A549 (cell line): ENCODE measurements around the gene CABYR. TPM values are rescaled to one million over a fixed set of nuclear protein-coding genes. Genes with fewer than 3 reads are reported as not detected.

Experiments
- ATAC-seq, 2 experiments: fragments of 200-7000 bp in 1 of 2; fragments of >200 bp in 1 of 2; cut with Nextera tagmentation in 1 of 2; cut with Tn5 transposase in 1 of 2; 3 replicates each; pipeline versions ENCODE4 v1.8.0 to v1.9.1; 2018 to 2020; ENCODE audit warnings: mild to moderate bottlenecking in 1 of 2, moderate library complexity in 1 of 2
- CTCF ChIA-PET: fragments of 300-600 bp; sonication (Branson Sonifier 250); formaldehyde crosslinking; extraction: SDS; loops from one replicate; lab custom pipeline; 2021; ENCODE audit warnings: antibody characterized with exemption, inconsistent platforms; lab: Yijun Ruan, JAX
- POLR2A ChIA-PET: fragments of 350-600 bp; formaldehyde crosslinking; extraction: SDS; loops from one replicate; lab custom pipeline; 2021; ENCODE audit warnings: antibody characterized with exemption, inconsistent platforms; lab: Yijun Ruan, JAX
- DNase-seq, 2 experiments: peaks; one replicate each; pipeline versions ENCODE4 v3.0.0 to v3.0.0-alpha.2; 2011 to 2016; ENCODE audit warnings: low read depth in 1 of 2, low spot score in 1 of 2
- FAIRE-seq: peaks from 2 replicates; lab custom pipeline; 2011; peaks lifted over from hg19 to GRCh38; lab: Jason Lieb, UNC
- H3K27ac ChIP-seq, 2 experiments: fragments of >200 bp; sonication (Bioruptor Twin); formaldehyde crosslinking; 3 replicates each; pipeline ENCODE4 v1.5.1; 2016 to 2017
- H3K4me1 ChIP-seq: fragments of >200 bp; sonication (Bioruptor Twin); formaldehyde crosslinking; 3 replicates; pipeline ENCODE4 v1.6.1; 2016
- H3K4me2 ChIP-seq: fragments of >200 bp; sonication (Bioruptor Twin); formaldehyde crosslinking; 3 replicates; pipeline ENCODE4 v1.6.1; 2016
- H3K4me3 ChIP-seq: fragments of >200 bp; sonication (Bioruptor Twin); formaldehyde crosslinking; 3 replicates; pipeline ENCODE4 v1.5.1; 2016
- H3K9me3 ChIP-seq: fragments of >200 bp; sonication (Bioruptor Twin); formaldehyde crosslinking; 3 replicates; pipeline ENCODE4 v1.6.1; 2016
- CHD2 ChIP-seq: fragments of 150-350 bp; IDR thresholded peaks from 2 replicates; pipeline ENCODE4 v1.6.1; 2014; ENCODE audit warnings: low read length; ENCODE audit not compliant: partially characterized antibody
- EP300 ChIP-seq, 2 experiments: fragments of >200 bp; sonication (Bioruptor Twin); formaldehyde crosslinking; IDR thresholded peaks; 2 replicates in 1 of 2; 3 replicates in 1 of 2; pipeline ENCODE4 v1.6.1; 2016 to 2017
- FOXS1 ChIP-seq: fragments of 250-450 bp; sonication (Bioruptor Pico); IDR thresholded peaks from 2 replicates; pipeline ENCODE4 v1.5.0; 2020; ENCODE audit warnings: mild to moderate bottlenecking, moderate library complexity
- GATA3 ChIP-seq: IDR thresholded peaks from 2 replicates; pipeline ENCODE4 v1.6.1; 2012; ENCODE audit warnings: borderline replicate concordance
- JUN ChIP-seq, 2 experiments: fragments of >200 bp; sonication (Bioruptor Twin); formaldehyde crosslinking; IDR thresholded peaks; 2 replicates in 1 of 2; 3 replicates in 1 of 2; pipeline ENCODE4 v1.6.1; 2016 to 2017
- JUNB ChIP-seq: fragments of >200 bp; sonication (Bioruptor Twin); formaldehyde crosslinking; IDR thresholded peaks from 2 replicates; pipeline ENCODE4 v1.6.1; 2016
- PHF8 ChIP-seq: fragments of 200-600 bp; sonication (generic); IDR thresholded peaks from 2 replicates; pipeline ENCODE4 v1.6.1; 2016; ENCODE audit warnings: low read depth, mild to moderate bottlenecking, antibody characterized with exemption, moderate library complexity, borderline replicate concordance
- POLR2A ChIP-seq: IDR thresholded peaks from 2 replicates; pipeline ENCODE4 v1.6.1; 2012; ENCODE audit warnings: mild to moderate bottlenecking, low read length
- TFCP2L1 ChIP-seq: fragments of 250-450 bp; sonication (Bioruptor Pico); IDR thresholded peaks from 2 replicates; pipeline ENCODE4 v1.5.0; 2021; ENCODE audit warnings: mild to moderate bottlenecking
- ZC3H11A ChIP-seq: fragments of 450-650 bp; IDR thresholded peaks from 2 replicates; pipeline ENCODE4 v1.6.1; 2014; ENCODE audit warnings: antibody characterized with exemption, mild to moderate bottlenecking
- ZSCAN20 ChIP-seq: fragments of 250-450 bp; sonication (Bioruptor Pico); IDR thresholded peaks from 2 replicates; pipeline ENCODE4 v1.8.0; 2022; ENCODE audit warnings: mild to moderate bottlenecking, moderate library complexity
- WGBS: methylation state at CpG from one replicate; pipeline ENCODE4 v1.1.6; 2017; ENCODE audit errors: missing lambda C conversion rate; 5-methylcytosine and 5-hydroxymethylcytosine counted together
- polyA minus RNA-seq: library from RNA; depleted of rRNA, polyadenylated mRNA; stranded (reverse); fragments of >200 nt; gene quantifications from 2 replicates; pipeline ENCODE4 v1.2.3, GENCODE V29; 2011; rRNA and poly(A)+ RNA removed
- polyA plus RNA-seq, 4 experiments: library from polyadenylated mRNA; depleted of rRNA in 3 of 4; stranded (reverse); fragments of >200 nt; fragmentation: RNase III in 1 of 4; extraction: RNeasy Plus Mini Kit Qiagen cat#74134 plus additional on column Dnase treatment in 1 of 4; gene quantifications; 2 replicates in 3 of 4; 3 replicates in 1 of 4; pipeline ENCODE4 v1.2.3, GENCODE V29; 2011 to 2017
- TF ChIP-seq, protein P1 (sequence below): IDR thresholded peaks from 2 replicates; pipeline ENCODE4 v1.6.1; 2012; ENCODE audit warnings: low read depth, borderline replicate concordance
- TF ChIP-seq, protein P2 (sequence below): IDR thresholded peaks from 2 replicates; pipeline ENCODE4 v1.6.1; 2012
- TF ChIP-seq, protein P3 (sequence below): fragments of 200-600 bp; sonication (generic); IDR thresholded peaks from 2 replicates; pipeline ENCODE4 v1.6.1; 2016; ENCODE audit warnings: antibody characterized with exemption, mild to moderate bottlenecking, moderate library complexity
- TF ChIP-seq, protein P4 (sequence below): IDR thresholded peaks from 2 replicates; pipeline ENCODE4 v1.6.1; 2012
- TF ChIP-seq, protein P5 (sequence below): fragments of >200 bp; sonication (Bioruptor Twin); formaldehyde crosslinking; IDR thresholded peaks from 3 replicates; pipeline ENCODE4 v1.6.1; 2016

The CABYR gene, protein sequence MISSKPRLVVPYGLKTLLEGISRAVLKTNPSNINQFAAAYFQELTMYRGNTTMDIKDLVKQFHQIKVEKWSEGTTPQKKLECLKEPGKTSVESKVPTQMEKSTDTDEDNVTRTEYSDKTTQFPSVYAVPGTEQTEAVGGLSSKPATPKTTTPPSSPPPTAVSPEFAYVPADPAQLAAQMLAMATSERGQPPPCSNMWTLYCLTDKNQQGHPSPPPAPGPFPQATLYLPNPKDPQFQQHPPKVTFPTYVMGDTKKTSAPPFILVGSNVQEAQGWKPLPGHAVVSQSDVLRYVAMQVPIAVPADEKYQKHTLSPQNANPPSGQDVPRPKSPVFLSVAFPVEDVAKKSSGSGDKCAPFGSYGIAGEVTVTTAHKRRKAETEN
- 22.1 and 26.8 TPM in 2 replicates for polyA plus RNA-seq (2011; rRNA removed)
- 16.1 and 17.8 TPM in 2 replicates for polyA plus RNA-seq (2012; cell fraction: cytosol; rRNA removed)
- 13.2 and 17.2 TPM in 2 replicates for polyA plus RNA-seq (2012; cell fraction: nucleus; rRNA removed)
- polyA plus RNA-seq (2017; fragmentation: RNase III; extraction: RNeasy Plus Mini Kit Qiagen cat#74134 plus additional on column Dnase treatment): 14.8 to 17.7 TPM (median 15.2 TPM) in 3 replicates
- polyA minus RNA-seq: 12.4 and 14.1 TPM in 2 replicates

DNA sequence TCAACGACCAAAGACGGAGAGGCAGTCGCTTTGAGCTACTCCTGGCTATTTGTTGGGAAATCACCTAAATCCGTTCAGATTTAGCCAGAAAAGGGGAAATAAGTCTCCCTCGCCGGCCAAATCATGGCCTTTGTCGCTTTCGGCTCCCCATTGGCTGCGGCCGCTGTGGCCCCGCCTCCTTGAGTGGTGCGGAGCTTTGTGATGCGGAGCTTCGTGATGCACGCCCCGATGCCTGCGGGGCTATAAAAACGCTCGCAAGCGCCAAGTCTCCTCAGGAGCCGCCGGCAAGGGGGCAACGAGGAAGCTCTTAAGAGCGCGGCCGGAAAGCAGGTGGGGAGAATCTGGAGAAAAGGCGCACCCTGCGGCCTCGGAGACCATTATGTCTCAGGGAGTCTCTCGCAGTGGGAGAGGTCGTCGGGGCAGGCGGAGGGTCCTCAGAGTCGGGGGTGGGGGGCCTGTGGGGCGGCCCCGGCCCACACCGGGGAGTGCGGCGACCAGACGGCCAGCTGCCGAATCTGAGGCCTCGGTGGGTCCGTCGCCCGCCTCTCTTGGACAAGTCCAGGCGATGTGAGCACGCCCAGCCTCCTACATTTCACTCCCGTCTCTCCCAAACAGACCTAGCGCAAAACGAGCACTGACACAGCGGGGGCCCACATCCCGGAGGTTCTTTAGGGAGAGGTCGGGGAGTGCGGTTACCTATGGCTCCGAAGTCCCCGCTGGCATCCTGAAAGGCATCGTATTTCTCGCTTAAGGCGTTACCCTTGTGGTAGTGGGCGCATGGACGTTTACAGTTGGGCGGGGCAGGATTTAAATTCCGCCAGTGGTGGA, at the start of gene CABYR:
CABYR (plus strand) TSS at position 274 of the 828 bp plus-strand sequence. CDS start 4,053 bp downstream, outside the sequence.
- peak within 1 kb of the TSS; percentile 66 for H3K4me2 ChIP-seq
- peak within 1 kb of the TSS; percentile 93 to 94 for H3K27ac ChIP-seq
- no peak for FAIRE-seq
- H3K9me3 ChIP-seq: no peaks in the 10 kb centered on the region
- peak; percentile 95 to 96 for ATAC-seq
- under 1% methylated on average over 32 of the region's 63 CpGs for WGBS
- TF ChIP-seq PHF8 (peak; percentile 88), ZC3H11A (no peak), JUN (IDR thresholded peaks at IDR 0.05) (peak; percentile 47 to 59; a peak in 2 of 5 replicates), TFCP2L1 (CRISPR knock-in tag) (no peak), JUNB (no peak), ZSCAN20 (no peak), FOXS1 (CRISPR knock-in tag) (no peak), EP300 (IDR thresholded peaks at IDR 0.05) (no peak), CHD2 (no peak), GATA3 (no peak), POLR2A (peak; percentile 98)
- TF ChIP-seq, protein P1, sequence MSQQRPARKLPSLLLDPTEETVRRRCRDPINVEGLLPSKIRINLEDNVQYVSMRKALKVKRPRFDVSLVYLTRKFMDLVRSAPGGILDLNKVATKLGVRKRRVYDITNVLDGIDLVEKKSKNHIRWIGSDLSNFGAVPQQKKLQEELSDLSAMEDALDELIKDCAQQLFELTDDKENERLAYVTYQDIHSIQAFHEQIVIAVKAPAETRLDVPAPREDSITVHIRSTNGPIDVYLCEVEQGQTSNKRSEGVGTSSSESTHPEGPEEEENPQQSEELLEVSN: peak; percentile 54; the same call in 1 of the 2 replicates
- TF ChIP-seq, protein P2, sequence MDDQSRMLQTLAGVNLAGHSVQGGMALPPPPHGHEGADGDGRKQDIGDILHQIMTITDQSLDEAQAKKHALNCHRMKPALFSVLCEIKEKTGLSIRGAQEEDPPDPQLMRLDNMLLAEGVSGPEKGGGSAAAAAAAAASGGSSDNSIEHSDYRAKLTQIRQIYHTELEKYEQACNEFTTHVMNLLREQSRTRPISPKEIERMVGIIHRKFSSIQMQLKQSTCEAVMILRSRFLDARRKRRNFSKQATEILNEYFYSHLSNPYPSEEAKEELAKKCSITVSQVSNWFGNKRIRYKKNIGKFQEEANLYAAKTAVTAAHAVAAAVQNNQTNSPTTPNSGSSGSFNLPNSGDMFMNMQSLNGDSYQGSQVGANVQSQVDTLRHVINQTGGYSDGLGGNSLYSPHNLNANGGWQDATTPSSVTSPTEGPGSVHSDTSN: peak; percentile 33; the same call in 1 of the 2 replicates
- TF ChIP-seq, protein P3, sequence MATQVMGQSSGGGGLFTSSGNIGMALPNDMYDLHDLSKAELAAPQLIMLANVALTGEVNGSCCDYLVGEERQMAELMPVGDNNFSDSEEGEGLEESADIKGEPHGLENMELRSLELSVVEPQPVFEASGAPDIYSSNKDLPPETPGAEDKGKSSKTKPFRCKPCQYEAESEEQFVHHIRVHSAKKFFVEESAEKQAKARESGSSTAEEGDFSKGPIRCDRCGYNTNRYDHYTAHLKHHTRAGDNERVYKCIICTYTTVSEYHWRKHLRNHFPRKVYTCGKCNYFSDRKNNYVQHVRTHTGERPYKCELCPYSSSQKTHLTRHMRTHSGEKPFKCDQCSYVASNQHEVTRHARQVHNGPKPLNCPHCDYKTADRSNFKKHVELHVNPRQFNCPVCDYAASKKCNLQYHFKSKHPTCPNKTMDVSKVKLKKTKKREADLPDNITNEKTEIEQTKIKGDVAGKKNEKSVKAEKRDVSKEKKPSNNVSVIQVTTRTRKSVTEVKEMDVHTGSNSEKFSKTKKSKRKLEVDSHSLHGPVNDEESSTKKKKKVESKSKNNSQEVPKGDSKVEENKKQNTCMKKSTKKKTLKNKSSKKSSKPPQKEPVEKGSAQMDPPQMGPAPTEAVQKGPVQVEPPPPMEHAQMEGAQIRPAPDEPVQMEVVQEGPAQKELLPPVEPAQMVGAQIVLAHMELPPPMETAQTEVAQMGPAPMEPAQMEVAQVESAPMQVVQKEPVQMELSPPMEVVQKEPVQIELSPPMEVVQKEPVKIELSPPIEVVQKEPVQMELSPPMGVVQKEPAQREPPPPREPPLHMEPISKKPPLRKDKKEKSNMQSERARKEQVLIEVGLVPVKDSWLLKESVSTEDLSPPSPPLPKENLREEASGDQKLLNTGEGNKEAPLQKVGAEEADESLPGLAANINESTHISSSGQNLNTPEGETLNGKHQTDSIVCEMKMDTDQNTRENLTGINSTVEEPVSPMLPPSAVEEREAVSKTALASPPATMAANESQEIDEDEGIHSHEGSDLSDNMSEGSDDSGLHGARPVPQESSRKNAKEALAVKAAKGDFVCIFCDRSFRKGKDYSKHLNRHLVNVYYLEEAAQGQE: peak; percentile 27; the same call in 1 of the 2 replicates
- TF ChIP-seq, protein P4, sequence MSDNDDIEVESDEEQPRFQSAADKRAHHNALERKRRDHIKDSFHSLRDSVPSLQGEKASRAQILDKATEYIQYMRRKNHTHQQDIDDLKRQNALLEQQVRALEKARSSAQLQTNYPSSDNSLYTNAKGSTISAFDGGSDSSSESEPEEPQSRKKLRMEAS: peak; percentile 36; the same call in 1 of the 2 replicates
- TF ChIP-seq, protein P5, sequence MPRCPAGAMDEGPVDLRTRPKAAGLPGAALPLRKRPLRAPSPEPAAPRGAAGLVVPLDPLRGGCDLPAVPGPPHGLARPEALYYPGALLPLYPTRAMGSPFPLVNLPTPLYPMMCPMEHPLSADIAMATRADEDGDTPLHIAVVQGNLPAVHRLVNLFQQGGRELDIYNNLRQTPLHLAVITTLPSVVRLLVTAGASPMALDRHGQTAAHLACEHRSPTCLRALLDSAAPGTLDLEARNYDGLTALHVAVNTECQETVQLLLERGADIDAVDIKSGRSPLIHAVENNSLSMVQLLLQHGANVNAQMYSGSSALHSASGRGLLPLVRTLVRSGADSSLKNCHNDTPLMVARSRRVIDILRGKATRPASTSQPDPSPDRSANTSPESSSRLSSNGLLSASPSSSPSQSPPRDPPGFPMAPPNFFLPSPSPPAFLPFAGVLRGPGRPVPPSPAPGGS: peak; percentile 87
- peak; percentile 58 to 91 for DNase-seq
- CTCF ChIA-PET: interaction anchor here (0.8 to 0.9 kb wide), 2 partner anchors 14 to 85 kb away, joined by 3 to 4 read pairs; no protein-coding TSS in a partner anchor
- POLR2A ChIA-PET: interaction anchor here (0.5 to 1.7 kb wide), 42 partner anchors 9 to 641 kb away, joined by 3 to 28 read pairs (median 4); partner anchors contain the start of genes IMPACT, OSBPL1A and TTC39C
- H3K4me3 ChIP-seq: peak within 1 kb of the TSS; percentile 95
- peaks cover 22% of the 10 kb centered on the region for H3K4me1 ChIP-seq
